Astrocyte (in vitro differentiated cells and primary cell): ENCODE measurements around the gene COG3.

Experiments
- EZH2 ChIP-seq: IDR thresholded peaks from 2 replicates; pipeline ENCODE4 v1.6.1; 2012; ENCODE audit warnings: mild to moderate bottlenecking, low read length, inconsistent platforms; ENCODE audit not compliant: insufficient read depth
- TF ChIP-seq, protein P1 (sequence below): IDR thresholded peaks from 2 replicates; pipeline ENCODE4 v1.5.1; 2011; ENCODE audit warnings: low read depth, mild to moderate bottlenecking, inconsistent platforms, low read length, moderate library complexity; ENCODE audit not compliant: insufficient read depth

- TF ChIP-seq, protein P1, sequence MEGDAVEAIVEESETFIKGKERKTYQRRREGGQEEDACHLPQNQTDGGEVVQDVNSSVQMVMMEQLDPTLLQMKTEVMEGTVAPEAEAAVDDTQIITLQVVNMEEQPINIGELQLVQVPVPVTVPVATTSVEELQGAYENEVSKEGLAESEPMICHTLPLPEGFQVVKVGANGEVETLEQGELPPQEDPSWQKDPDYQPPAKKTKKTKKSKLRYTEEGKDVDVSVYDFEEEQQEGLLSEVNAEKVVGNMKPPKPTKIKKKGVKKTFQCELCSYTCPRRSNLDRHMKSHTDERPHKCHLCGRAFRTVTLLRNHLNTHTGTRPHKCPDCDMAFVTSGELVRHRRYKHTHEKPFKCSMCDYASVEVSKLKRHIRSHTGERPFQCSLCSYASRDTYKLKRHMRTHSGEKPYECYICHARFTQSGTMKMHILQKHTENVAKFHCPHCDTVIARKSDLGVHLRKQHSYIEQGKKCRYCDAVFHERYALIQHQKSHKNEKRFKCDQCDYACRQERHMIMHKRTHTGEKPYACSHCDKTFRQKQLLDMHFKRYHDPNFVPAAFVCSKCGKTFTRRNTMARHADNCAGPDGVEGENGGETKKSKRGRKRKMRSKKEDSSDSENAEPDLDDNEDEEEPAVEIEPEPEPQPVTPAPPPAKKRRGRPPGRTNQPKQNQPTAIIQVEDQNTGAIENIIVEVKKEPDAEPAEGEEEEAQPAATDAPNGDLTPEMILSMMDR, result no peak
- no peak for TF ChIP-seq EZH2
Observed at GRCh38 chr13:45536224-45536623, 71.5 kb downstream of the COG3 start.
